Activated CD8-positive, alpha-beta memory T cell treated with anti-CD3 and anti-CD28 coated beads, Interleukin-2, amount 50 U/mL, for 24 hours (primary cell): Measurements from ENCODE around the gene BEND5.

Source experiments
- DNase-seq: peaks from one replicate; pipeline ENCODE4 v3.0.0-alpha.2; 2020; ENCODE audit errors: extremely low read depth

The BEND5 gene

DNA sequence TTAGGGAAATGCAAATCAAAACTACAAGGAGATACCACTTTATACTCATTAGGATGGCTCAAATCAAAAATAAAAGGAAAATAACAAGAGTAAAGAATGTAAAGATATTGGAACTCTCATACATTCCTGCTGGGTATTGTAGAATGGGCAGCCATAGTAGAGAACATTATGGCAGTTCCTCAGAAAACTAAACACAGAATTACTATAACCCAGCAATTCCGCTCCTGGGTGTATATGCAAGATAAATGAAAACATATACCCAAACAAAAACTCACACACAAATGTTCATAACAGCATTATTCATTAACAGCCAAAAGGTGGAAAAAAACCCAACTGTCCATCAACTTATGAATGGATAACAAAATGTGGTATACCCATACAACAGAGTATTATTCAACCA lies 11.4 kb downstream of the BEND5 start:
- no peak for DNase-seq

DNA sequence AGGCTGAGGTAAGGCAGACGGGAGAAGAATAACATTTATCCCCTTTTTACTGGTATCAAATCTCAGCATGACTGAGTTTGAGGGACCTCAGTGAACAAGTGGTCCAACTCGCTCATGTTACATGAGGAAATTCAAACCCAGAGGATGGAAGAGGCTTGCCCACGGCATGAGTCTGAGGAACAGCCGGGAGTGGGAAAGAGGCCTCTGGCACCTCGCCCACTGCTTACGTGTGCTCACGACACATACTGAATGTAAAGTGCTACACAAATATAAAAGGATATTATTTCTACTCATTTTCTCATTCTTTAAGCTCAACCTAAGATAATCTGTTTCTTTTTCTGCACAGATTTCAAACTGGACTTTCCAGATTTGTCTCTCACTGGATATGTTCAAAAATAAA lies 14.7 kb downstream of the BEND5 start:
- DNase-seq: no peak

DNA sequence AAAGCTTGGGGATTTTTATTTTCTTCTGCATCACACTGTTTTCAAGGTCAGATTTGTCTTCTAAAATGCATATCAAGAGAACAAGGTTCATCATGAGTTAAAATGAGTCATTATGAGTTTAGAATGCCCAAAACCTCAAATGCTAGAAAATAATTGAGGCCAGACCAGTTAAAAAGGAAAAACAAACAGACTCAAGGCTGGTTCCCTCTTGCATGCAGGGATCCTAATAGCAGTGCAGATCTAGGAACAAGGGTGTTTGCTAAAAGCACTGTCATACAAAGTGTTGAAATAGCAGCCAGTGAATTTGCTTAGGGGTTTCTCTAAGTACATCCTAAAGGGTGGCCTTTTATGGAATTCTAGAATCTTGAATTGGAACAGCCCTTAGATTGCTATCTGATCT lies 15.3 kb downstream of the BEND5 start:
- no peak for DNase-seq

DNA sequence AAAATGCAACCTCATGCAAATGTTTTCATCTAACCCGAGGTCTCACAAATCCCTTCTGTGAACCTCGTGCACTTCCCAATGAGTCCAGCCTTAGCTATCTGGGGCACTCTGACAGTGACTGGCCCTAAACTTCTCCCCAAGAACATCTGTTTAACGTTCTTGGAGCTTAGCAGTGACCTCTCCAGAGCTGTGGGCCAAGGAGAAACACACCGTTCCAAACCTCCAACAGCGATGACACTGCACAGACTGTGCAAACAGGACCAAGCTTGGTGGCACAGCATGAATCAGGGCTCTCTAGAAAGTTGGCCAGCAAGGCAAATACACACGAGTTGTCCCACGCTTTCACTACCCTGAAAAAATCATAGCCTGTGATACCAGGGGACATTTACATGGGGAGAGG lies 15.8 kb downstream of the BEND5 start:
- no peak for DNase-seq

DNA sequence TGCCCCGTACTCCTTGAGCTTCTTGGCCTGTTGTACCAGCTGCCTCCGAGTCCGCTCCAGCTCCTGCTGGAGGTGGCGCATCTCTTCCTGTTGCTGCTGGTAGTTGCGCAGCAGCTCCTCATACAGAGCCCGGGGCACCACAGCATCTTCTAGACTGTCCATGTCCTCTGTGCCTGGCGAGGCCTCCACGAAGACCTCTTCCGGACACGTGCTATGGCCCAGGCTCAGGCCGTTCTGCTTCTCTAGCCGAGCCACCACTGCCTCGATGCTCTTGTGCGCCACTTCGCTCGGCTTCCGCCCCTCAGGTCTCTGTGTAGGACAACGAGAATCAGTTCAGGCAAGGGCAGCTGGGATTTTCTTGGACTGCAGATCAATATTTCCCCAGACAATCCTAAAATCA lies 17.7 kb downstream of the BEND5 start:
- no peak for DNase-seq

DNA sequence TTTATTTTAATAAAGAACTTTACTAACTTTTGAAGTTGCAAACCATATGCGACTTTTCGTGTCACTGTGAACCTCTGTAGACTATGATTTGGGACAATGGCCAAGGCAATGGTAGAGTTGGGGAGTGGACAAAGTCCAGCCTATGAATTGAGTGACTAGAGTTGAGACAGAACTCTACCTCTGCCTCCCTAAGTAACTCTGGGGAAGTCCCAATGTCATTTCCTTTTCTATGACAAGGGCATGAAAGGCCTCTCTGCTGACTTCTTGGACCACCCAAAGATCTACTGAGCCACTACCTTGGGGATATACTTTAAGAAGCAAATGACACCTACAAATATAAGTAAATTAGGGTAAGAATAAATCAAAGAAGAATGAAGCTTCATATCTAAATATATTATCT lies 19.3 kb downstream of the BEND5 start:
- no peak for DNase-seq

DNA sequence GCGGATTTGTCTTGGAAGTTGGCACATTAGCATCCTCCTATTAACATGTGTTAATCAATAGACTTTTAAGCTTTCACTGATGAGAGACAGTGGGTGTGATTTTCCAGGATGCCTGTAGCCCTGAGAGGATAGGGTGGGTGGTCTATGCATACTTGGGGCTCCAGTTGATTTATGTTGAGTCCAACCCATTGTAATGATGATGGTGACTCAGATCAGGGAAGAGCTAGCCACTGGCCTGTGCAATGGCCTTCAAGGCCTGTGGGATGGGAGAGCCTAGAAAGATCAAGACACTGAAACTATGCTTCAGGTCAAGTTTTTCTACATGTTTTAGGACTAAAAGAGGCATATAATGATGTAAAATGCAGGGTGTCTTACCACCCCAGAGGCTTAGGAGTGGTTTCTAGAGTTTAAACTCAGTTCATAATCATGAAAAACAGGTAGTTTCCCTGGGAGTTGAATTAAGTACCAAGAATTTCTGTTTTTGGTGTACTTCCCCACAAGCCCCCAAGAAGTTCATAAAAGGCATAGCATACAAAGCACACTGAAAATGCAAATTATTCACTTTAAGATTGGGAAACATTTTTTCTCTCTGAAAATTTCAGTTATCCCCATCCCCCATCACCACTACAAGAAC lies 19.9 kb downstream of the BEND5 start:
- DNase-seq: no peak

DNA sequence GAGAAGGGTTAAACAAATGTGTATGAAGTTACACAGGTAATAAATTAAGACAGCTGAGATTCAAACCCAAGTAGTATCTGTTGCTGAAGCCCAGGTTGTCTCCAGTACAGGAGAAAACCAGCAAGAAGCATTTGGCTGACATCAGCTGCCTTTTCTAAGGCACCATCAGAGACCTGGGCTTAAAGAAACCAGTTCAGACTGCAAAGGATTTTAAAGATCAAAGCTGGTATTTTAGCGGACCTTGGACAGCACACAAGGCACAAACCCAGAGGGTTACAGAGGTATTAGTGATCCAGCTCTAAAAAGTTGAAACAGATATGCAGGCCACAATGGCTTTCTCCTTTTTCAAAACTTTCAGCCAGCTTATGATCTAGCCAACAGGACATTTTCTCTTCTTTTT lies 23.4 kb downstream of the BEND5 start:
- DNase-seq: no peak

DNA sequence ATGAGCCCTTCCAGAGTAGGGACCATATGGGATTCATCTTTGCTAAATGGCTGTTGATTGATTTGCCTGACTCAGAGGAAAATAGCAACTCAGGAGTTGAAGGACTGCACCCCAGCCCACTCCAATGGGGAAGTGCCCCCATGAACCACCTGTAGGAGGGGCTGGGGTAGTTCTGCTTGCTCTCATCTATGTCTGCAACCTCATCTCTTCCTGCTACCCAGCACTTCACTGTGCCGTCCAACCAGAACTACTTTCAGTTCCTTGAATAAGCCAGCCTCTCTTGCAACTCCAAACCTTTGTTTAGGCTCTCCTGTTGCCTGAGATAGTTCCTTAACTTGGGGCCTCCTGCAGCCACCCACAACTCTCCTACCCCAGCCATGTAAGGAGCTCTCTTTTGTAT lies 26.6 kb downstream of the BEND5 start:
- no peak for DNase-seq

DNA sequence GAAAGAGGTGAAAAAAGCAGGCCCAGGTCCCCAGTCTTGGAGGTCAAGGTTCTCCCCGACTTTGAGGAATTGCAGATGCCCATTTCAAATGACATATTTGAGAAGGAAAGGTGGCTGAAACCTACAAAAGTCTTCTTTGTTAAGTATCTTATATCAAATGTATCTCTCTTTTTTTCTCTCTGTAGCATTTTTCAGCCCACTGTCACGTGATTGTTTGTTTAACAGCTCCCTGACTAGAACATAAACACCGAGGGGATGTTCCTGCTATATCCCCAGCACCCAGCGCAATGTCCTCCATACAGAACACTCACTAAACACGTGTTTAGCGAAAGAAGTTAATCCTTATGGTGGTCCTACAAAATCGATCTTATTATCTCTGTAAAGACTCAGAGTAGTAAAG lies 27.6 kb downstream of the BEND5 start:
- DNase-seq: no peak

DNA sequence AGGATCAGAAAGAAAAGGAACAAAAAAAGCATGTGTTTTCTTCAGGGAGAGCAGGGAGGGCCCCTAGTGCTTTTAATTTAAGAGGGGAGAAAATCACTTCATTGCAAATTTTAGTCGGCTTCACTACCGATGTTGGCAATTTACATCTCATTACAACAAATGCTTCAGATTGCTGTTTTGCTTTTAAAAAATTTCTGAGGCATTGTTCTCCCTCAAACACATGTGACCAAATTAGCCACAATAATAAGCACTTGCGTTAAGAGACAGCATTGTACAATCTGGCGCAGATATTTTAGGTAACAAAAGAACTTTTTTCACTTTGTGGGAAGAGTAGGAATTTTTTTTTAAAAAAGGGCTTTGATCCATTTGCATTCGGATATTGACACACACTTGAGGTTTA lies 29.8 kb downstream of the BEND5 start:
- DNase-seq: no peak

DNA sequence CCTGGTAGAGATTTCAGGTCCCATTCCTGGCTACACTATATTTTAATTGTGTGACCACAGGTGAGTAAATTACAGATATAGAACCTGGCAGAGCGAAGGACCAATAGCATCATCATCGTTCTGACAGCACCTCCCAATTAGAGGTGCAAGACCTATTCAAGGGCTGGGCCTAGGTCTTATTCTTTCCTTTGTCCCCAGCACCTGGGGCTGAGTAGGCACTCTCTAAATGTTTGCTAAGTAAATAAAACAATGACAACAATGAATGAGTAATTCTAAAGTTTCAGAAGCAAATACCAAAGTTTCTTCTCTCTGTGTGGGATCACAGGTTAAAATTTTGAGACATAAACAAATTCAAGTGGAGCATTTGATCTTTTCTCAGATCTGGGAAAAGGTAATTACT lies 32.7 kb downstream of the BEND5 start:
- DNase-seq: no peak

DNA sequence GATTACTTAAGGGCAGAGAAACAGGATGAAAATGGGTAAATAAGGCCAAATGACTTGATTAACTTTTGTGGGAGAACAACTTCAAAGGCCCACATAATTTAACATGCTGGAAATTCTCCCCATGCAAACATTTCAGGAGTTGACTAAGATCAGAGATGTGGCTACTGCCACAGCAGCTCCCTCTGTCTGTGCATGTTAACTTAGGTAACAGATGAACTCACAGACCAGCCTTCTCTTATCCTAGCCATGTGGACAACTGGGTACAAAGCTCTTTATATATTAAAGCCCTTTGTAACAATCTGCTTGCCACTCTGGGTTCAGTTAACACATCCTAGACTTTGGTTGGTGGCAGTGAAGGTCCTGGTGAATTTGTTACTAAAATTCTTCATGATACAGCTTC lies 33.2 kb downstream of the BEND5 start:
- DNase-seq: no peak

DNA sequence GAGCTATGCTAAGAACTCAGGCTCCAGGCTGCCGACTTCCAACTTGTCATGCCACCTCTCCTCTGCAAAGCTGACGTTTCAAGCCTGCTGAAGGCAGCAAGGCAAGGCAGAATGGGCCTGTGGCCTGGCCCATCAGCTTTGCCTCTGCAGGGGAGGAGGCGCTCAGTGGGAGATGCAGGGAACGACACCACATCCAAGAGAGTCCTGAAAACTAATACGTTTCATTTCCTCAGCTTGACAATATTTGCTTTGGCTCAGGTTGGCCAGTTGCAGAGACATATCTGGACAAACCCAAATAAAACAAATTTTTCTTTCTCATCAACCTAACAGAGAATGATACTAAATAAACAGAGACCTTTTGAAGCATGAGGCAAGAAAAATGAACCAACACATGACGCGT lies 35.3 kb downstream of the BEND5 start:
- no peak for DNase-seq

DNA sequence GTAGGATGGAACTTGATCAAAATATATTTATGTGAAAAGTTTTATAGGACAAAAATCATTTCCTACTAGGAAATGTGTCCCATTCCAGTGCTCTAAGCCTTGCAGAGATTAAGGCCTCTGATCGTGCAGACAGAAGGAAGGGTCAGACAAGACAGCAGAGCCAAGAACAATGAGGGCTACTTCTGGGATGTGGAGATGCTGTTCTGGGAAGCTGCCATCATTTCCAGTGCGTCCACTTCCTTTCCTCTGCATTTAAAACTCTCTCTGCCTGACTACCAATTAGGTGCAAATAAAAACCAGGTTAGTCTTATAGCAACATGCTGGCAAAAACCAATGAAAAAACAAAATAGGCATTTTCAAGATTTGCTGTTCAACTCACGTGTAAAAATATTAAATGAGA lies 36.1 kb downstream of the BEND5 start:
- DNase-seq: no peak

DNA sequence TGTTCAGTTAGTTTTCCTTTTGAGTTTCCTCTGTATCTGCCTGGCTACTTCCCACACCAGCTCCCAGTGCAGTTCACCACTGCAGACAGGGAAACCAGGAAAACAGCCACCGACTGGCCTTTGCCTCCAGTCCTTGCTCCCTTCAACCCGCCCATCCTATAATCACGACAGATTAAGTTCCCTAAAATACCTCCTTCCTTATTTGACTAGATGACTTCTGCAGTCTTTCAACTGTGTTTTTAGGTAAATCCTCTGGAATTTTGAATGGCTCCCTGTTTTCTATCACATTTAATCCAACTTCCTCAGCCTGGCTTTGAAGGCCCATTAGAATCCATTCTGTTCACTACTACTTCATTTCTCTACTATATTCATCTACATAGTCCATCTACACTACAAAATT lies 37.6 kb downstream of the BEND5 start:
- no peak for DNase-seq

DNA sequence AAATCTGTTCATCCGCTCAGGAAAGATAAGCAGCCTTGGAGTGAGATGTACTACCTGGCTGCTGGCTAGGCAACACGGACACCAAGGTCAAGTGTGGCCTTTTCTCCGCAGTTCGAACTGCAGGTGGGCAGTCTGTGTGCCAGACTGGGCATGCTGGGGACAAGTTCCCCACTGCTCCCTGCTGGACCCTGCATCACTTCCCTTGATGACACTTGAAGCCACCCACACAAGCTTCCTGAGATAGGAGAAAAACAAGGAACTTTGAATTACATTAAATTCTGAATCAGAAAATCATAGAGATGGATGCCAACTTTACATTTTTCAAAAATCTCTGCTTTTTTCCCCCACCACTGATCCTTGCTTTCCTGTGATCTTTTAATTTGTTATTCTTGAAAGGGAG lies 38.3 kb downstream of the BEND5 start:
- DNase-seq: no peak

DNA sequence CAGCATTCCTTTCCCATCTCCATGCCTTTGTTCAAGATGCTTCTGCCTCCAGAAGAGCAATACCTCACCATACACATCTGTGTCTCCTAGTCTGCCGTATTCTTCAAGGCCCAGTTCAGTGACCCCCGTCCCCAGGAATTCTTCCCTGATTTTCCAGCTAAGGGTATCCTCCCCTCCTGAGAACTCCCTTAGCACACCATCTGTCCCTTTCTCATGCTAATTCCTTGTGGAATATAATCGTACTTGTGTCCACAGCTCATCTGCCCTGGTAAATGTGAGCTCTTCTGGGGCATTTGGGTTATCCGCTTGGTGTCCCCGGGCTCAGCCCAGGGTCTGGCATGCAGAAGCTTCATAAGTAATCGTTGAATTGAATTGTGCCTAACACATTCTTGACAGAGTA lies 40.9 kb downstream of the BEND5 start:
- DNase-seq: no peak

DNA sequence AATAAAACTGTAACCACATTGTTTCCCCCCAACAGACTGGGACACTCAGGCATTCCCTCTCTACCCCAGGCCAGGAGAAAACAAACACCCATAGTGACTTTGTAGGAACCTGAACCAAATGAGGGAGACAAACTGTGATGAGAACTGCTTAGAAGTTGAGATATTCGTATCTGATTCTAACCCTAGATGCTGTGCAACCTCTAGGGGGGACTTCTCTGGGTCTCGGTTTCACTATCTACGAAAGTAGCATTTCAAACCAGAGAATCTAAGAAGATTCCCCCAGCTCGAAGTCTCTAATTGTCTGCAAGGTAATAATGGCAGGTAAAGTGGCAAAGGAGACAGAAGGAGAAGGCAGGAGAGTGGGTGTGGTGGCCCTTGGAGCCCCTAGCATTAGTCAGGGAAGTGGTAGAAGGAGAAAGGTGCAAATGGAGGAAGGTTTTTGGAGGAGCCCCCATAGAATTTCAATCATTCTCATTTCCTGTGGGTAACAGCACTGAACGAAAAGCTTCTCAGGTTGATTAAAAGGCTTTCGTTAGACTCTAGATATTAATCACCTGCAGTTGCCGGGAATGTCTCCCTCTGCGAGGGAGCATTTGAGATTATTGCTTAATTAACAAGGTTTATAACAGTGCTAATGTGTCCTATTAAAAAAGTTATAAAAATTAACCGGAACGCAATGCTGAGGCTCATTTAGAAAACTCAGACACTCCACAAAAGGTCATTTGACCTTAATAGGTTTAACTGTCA lies 46.4 kb downstream of the BEND5 start:
- no peak for DNase-seq

DNA sequence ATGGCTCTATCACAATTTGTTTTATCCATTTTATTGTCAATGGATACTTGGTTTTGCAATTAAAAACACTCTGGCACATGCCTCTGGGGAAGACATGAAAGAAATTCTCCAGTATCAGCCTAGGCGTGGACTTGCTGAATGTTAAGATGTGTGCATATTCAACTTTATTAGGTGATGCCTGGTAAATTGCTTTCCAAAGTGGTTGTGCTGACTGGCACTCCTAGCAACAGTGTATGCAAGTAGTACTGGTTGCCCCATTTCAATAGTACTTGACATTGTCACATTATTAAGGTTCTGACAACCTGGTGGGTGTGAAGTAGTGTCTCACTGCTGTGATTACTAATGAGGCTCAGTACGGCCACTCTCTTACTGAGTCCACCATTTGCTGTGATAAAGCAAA lies 48.1 kb downstream of the BEND5 start:
- DNase-seq: no peak

DNA sequence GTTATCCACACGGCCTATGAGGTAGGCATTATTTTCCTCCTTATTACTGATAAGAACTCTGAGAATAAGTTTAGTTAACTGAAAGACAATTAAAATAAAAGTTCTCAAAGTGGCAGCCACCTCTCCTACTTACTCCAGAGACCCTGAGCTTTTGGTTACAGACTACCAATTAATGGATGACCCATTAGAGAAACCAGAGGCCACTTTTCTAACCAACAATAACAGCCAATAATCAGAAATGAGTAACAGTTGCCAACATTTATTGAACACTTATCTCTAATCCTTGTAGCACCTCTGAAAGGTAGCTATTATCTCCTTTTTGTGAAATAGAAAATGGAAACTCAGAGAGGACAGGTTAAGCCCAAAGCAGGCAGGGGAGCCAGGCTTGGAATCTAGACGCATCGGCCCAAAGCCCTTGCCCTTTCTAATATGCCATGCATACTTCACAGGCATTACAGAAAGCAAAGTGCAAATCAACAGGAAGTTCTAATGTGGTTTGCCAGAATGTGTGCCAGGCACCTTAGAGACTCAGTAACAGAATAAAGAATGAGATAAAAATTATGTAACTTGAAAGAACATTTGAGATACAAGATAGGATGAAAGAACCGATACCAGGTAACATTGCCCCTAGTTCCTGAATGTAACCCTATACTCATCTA lies 50.0 kb downstream of the BEND5 start:
- DNase-seq: no peak

DNA sequence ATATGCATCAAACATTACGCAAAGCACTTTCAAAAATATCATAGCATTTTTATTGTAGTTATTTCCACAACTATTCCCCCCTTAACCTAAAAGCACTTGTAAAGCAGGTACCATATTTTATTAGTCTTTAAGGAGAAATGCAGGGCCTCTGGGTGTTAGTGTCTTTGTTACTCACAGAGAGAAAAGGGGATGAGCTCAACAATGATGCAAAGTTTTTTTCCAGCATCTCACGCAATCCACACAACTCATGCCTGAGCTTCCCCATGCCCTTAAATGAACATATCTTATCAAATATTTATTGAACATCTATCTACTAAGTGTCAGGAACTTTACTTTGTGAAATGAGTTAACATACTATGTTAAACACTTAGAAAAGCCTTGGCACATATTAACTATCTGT lies 50.6 kb downstream of the BEND5 start:
- no peak for DNase-seq

DNA sequence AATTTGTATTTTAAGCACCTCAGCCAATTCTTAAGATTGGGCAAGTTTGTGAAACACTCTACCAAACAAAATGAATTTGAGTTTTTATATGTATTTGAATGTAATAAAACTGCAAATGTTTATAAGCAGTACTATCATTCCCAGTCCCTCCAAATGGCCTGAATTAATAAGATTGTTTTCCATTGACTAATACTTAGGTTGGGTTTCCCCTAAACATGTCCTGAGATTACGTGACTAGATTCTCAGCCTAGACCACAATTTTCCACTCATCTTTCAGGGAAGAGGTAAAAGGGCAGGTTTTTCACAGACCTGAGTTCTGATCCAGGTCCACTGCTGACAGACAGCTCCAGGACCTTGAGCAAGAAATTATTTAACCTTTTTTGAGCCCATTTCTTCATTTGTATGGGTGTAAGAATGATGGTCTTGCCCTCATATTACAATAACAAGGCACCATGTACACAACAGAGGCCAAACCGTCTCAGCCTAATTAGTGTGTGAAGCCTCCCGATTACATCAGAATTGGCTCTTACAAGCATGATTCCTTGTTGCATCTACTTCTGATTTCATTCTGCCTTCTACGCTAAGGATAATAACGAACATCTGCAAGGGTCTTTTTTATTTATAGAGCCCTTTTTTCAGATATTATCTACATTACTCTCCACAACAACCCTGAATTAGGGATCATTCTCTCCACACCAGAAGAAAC lies 51.2 kb downstream of the BEND5 start:
- no peak for DNase-seq
